Left hindlimb (tissue), 1 donor: ENCODE results near the gene CCDC183.
"Not testable (repeated sequence)": the region's sequence is repeated elsewhere in the genome, so short reads cannot be mapped to it uniquely, and the experiment has no call there.

ENCODE experiments used
- DNase-seq: peaks from one replicate; pipeline ENCODE4 v3.0.0-alpha.2; 2018

CCDC183 gene

GRCh38 chr9:136826188-136826541, 30.0 kb downstream of the CCDC183 start:
- DNase-seq, result no peak

GRCh38 chr9:136826703-136827582, 30.8 kb downstream of the CCDC183 start:
- no peak for DNase-seq

GRCh38 chr9:136827794-136828473, 31.8 kb downstream of the CCDC183 start:
- peak; percentile 26 for DNase-seq

- DNase-seq, result no peak
Measured at GRCh38 chr9:136828474-136829140, 32.5 kb downstream of the CCDC183 start.

GRCh38 chr9:136829412-136829811, 33.3 kb downstream of the CCDC183 start:
- DNase-seq, result peak; percentile 29

- DNase-seq, result peak; percentile 23
Measured at GRCh38 chr9:136829981-136830885, 34.1 kb downstream of the CCDC183 start.

- DNase-seq, result no peak
Measured at GRCh38 chr9:136831002-136831719, 35.0 kb downstream of the CCDC183 start.

GRCh38 chr9:136831720-136832104, 35.6 kb downstream of the CCDC183 start:
- DNase-seq, result no peak

- DNase-seq, result no peak
Measured at GRCh38 chr9:136832581-136832980, 36.4 kb downstream of the CCDC183 start.

GRCh38 chr9:136833381-136834048, 37.4 kb downstream of the CCDC183 start:
- DNase-seq, result not testable (repeated sequence)

- peak; percentile 37 for DNase-seq
Measured at GRCh38 chr9:136835162-136835931, 39.2 kb downstream of the CCDC183 start.

- peak; percentile 40 for DNase-seq
Measured at GRCh38 chr9:136835932-136836904, 40.1 kb downstream of the CCDC183 start.

- DNase-seq, result peak; percentile 40
Measured at GRCh38 chr9:136837146-136837855, 41.2 kb downstream of the CCDC183 start.

- not testable (repeated sequence) for DNase-seq
Measured at GRCh38 chr9:136837856-136838277, 41.7 kb downstream of the CCDC183 start.

GRCh38 chr9:136838314-136839228, 42.4 kb downstream of the CCDC183 start:
- no peak for DNase-seq

GRCh38 chr9:136839229-136840139, 43.3 kb downstream of the CCDC183 start:
- no peak for DNase-seq
